C4-2B (cell line): ENCODE data around the gene CHRNA9.

Experiments used
- CTCF ChIP-seq: fragments of 450-650 bp; conservative IDR thresholded peaks from 2 replicates; pipeline ENCODE4 v1.5.1; 2017; ENCODE audit warnings: mild to moderate bottlenecking
- ZFX ChIP-seq: fragments of 450-650 bp; IDR thresholded peaks from 2 replicates; pipeline ENCODE4 v1.6.1; 2017

- TF ChIP-seq CTCF (no peak), ZFX (no peak)
These were observed 46.6 kb upstream of the CHRNA9 start for GRCh38 chr4:40288566-40288965.
